ENCODE data around the gene AARS2.

AARS2 gene

DNA sequence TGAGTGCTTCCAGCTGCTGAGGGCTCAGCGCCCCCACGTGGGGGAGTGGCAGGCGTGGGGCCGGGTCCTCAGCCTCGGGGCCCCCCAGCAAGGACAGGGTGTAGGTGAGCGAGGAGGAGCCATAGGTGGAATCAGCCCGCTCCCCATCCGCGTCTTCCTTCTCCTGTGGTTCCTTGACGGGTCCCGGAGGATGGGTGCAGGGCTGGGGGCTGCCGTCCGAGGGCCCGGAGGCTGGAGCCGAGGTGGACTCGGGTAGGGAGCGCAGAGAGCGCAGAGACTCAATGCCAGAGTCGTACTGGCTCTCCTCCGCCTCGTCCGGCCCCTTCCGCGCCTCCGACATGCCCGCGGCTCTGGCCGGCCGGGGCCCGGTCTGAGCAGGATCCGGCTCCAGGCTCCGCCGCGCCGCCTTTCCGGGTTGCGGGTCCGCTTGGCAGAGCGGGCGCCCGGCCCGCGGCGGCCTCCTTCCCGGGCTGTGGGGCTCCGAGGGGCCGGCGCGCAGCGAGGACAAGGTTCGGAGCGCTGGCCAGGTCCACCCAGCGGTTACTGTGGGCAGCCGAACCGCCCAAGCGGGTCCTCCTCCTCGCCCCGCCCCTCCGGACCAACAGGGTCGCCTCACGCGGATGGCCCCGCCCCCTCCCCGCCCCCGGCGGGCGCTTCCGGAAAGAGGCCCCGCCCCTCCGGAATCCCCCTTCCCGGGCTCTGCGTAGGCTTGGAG, 48.0 kb downstream of the AARS2 start, which contains the start of gene NFKBIE:
TSS of gene NFKBIE (minus strand) at position 545 of the 715 bp plus-strand sequence. CDS start at position 340, 205 bp downstream.
- H3K4me3 ChIP-seq (ENCODE audit: low read depth, low read length), result peak within 1 kb of the TSS; percentile 80
- TF ChIP-seq, protein P1, sequence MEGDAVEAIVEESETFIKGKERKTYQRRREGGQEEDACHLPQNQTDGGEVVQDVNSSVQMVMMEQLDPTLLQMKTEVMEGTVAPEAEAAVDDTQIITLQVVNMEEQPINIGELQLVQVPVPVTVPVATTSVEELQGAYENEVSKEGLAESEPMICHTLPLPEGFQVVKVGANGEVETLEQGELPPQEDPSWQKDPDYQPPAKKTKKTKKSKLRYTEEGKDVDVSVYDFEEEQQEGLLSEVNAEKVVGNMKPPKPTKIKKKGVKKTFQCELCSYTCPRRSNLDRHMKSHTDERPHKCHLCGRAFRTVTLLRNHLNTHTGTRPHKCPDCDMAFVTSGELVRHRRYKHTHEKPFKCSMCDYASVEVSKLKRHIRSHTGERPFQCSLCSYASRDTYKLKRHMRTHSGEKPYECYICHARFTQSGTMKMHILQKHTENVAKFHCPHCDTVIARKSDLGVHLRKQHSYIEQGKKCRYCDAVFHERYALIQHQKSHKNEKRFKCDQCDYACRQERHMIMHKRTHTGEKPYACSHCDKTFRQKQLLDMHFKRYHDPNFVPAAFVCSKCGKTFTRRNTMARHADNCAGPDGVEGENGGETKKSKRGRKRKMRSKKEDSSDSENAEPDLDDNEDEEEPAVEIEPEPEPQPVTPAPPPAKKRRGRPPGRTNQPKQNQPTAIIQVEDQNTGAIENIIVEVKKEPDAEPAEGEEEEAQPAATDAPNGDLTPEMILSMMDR (IDR thresholded peaks at IDR 0.05; ENCODE audit: insufficient read depth, low read length, missing control alignments), result peak; percentile 26
- ChIA-PET CTCF (interaction anchor here (0.7 to 9.1 kb wide), 10 partner anchors 11 to 78 kb away, joined by 3 to 234 read pairs (median 8); partner anchors contain the start of gene SPATS1), POLR2A (interaction anchor here (0.7 to 1.6 kb wide), 2 partner anchors 18 to 33 kb away, joined by 3 to 9 read pairs; partner anchors contain the start of gene HSP90AB1)
- DNase-seq (ENCODE audit: low read depth, low spot score), result peak; percentile 50

DNA sequence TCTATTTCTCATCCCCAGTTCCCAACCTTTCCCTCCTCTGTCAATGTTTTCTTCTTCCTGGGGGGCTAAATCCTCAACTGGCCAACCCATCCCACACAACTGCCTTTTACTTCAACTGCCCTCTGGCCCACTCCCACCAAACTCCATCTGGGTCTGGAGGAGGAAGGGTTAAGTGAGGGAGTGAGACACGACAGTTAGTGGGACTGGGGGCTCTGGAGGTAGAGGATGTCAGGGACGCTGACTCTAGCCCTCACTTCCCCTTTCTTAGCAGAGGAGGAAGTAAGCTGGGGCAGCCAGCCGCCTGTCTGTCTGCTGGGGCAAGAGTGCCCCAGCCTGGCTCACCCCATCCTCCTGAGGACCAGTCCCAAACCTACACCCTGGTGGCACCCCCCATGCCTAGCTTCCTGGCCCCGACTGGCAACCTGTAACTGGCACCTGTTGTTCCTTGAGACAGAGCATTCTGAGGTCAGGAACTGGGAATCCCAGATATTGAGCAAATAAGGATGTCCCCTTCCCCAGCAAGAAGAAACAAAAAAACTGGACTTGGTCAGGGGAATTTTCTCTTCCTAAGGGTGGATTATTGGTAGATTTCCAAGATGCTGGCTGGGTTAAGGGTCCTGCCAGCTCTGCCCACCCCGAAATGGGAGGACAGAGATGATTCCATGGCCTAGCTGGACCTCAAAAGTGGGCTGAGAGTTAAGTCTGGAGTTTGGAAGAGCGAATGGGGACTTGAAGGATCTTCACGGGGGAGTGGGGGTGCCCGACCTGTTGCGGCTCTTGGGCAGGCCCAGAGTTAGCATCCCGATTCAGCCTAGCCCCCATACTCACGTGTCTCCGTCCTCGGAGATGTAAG, 48.8 kb downstream of the AARS2 start:
- ChIA-PET CTCF (interaction anchor here (0.7 to 9.1 kb wide), 8 partner anchors 10 to 72 kb away, joined by 3 to 234 read pairs (median 3); partner anchors contain the start of gene AARS2), POLR2A (interaction anchor here (0.7 to 1.6 kb wide), 2 partner anchors 18 to 34 kb away, joined by 3 to 9 read pairs; partner anchors contain the start of gene HSP90AB1)
- no peak for DNase-seq (ENCODE audit: low read depth, low spot score)
- TF ChIP-seq, protein P1 (IDR thresholded peaks at IDR 0.05; ENCODE audit: insufficient read depth, low read length, missing control alignments), result no peak
- peak overlapping the region; percentile 80 for H3K4me3 ChIP-seq (ENCODE audit: low read depth, low read length)

DNA sequence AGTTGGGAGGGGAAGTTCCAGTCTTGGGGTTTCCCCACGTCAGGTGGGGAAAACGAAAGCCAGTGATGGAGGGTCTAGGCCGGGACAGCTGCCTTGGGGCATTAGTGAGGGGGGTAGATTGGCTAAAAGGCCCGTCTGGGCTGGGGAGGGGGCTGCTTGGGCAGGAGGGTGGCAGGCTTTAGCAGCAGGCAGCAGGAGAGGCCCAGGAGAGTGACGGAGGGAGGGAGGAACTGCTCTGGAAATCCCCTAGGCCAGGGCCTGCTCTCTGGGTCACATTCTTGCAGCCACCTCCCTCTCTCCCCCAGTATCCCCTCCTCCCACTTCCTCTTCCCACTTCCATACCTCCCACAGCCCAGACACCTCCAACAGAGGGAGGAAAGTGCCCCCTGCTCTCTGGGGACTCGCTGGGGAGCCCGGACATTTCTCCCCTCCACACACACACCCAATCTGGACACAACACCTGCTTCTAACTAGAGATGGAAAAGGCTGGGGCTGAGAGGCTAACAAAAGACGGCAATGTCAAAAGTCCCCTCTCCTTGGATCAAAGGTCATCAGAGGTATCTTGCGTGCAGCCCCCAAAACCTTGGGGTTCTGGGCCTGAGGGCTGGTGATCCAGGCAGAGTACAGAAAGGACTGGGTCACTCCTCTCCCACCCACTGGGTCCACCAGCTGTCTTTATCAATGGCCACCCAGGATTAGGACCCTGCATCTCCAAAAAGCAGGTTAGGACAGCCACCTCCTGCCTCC, 49.6 kb downstream of the AARS2 start:
- peak overlapping the region; percentile 80 for H3K4me3 ChIP-seq (ENCODE audit: low read depth, low read length)
- TF ChIP-seq, protein P1 (IDR thresholded peaks at IDR 0.05; ENCODE audit: insufficient read depth, low read length, missing control alignments), result no peak
- DNase-seq (ENCODE audit: low read depth, low spot score), result no peak
- POLR2A ChIA-PET, result interaction anchor here (1.6 kb wide), 1 partner anchor 17 kb away, joined by 9 read pairs; the partner anchor contains the start of gene HSP90AB1
- CTCF ChIA-PET, result interaction anchor here (0.7 to 9.1 kb wide), 6 partner anchors 9 to 89 kb away, joined by 3 to 234 read pairs (median 10); partner anchors contain the start of gene AARS2

DNA sequence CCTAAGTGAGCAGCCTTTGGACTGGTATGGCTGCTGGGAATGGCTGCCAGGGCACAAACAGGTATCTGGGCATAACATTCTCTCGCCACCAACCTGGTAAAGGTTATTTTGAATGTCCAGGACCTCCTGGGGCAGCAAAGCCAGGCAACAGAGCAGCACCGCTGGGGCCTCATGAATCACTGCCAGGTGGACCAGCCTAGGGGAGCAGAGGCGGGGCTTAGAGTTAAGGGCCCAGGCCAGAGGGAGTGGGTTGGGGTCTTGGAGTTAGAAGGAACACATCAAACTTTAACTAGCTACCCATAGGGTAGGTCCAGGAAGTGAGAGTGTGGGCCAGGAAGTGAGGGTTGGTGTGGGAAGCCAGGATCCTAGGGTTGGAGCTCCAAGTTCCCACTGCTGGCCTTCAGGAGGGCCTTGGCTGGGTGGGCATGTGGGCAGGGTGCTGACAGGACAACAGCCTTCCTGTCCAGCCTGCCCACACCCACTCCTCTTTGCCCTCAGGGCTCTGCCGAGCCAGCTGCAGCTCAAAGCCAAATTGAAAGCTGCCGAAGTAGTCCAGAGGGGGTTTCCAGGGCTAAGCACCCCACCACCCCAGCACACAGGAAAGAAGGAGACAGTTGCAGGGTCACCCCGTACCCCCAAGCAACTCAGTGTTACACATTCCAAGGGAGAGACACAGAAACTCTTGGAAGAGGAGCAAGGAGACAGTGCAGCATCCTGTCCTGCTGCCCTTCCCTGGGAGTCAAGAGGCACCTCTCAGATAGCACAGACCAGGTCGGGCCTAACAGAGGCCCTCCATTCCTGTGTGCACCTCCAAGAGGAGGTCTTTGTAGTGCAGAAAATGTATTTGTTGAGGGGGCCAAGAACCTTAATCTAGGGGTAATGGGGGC, 50.4 kb downstream of the AARS2 start:
- peak overlapping the region; percentile 80 for H3K4me3 ChIP-seq (ENCODE audit: low read depth, low read length)
- POLR2A ChIA-PET, result interaction anchor here (1.7 kb wide), 1 partner anchor 16 kb away, joined by 6 read pairs; the partner anchor contains the start of gene HSP90AB1
- TF ChIP-seq, protein P1 (IDR thresholded peaks at IDR 0.05; ENCODE audit: insufficient read depth, low read length, missing control alignments), result no peak
- DNase-seq (ENCODE audit: low read depth, low spot score), result no peak
- CTCF ChIA-PET, result interaction anchor here (0.8 to 2.2 kb wide), 13 partner anchors 10 to 163 kb away, joined by 3 to 14 read pairs (median 3); no protein-coding TSS in a partner anchor

DNA sequence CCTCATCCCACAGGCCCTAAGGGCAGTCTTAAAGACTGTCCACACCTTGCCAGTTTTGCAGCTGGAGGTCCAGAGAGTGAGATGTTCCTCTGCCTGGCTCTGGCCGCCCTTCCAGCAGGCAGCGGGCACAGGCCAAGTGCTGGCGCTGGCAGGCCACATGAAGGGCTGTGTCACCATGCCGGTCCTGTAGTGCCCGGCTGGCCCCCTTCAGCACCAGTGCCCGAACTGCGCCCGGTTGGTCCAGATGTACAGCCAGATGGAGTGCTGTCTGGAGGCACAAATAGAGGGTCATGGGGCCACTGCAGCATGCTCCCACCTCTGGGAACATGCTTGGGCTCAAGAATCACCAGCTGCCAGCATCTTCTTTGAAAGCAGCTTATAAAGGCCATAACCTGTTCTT, 51.6 kb downstream of the AARS2 start:
- ChIA-PET CTCF (interaction anchor here (0.6 to 2.2 kb wide), 10 partner anchors 9 to 89 kb away, joined by 3 to 14 read pairs (median 4); partner anchors contain the start of gene AARS2), POLR2A (interaction anchor here (1.7 kb wide), 1 partner anchor 15 kb away, joined by 6 read pairs; the partner anchor contains the start of gene HSP90AB1)
- no peak for DNase-seq (ENCODE audit: low read depth, low spot score)
- TF ChIP-seq, protein P1 (IDR thresholded peaks at IDR 0.05; ENCODE audit: insufficient read depth, low read length, missing control alignments), result no peak
- H3K4me3 ChIP-seq (ENCODE audit: low read depth, low read length), result no peak overlapping the region

All from AG04449 (cell line).